SK-N-SH (cell line): Measurements from ENCODE around the gene RAD51B. TPM values are rescaled to one million over a fixed set of nuclear protein-coding genes. Genes with fewer than 3 reads are reported as not detected.

ENCODE experiments used
- CTCF ChIA-PET: fragments of 300-600, 350-600 bp; formaldehyde crosslinking; extraction: SDS; loops from one replicate; lab custom pipeline; 2021; lab: Yijun Ruan, JAX
- POLR2A ChIA-PET: fragments of 350-600 bp; sonication (Branson Sonifier 250); formaldehyde crosslinking; extraction: SDS; loops from one replicate; lab custom pipeline; 2020; ENCODE audit warnings: antibody characterized with exemption, inconsistent platforms; lab: Yijun Ruan, JAX
- DNase-seq: peaks from one replicate; pipeline ENCODE4 v3.0.0; 2012
- H2AFZ ChIP-seq: fragments of 200-600 bp; sonication (generic); 2 replicates; pipeline ENCODE4 v1.8.1; 2016; ENCODE audit warnings: antibody characterized with exemption, mild to moderate bottlenecking, low read depth
- H3F3A ChIP-seq: fragments of 200-600 bp; sonication (generic); replicated peaks from 2 replicates; pipeline ENCODE3; 2016; ENCODE audit warnings: antibody characterized with exemption, mild to moderate bottlenecking; ENCODE audit not compliant: insufficient read depth
- H3K27ac ChIP-seq, 2 experiments: fragments of 200-500 bp in 1 of 2; fragments of 200-600 bp in 1 of 2; sonication (Bioruptor generic) in 1 of 2; sonication (generic), shearing (Covaris generic) in 1 of 2; 2 replicates each; pipeline versions ENCODE4 v1.5.1 to v1.6.1; 2014 to 2016; ENCODE audit warnings: low read depth in 2 of 2, inconsistent platforms in 1 of 2, low read length in 1 of 2, mild to moderate bottlenecking in 1 of 2, mixed read lengths in 1 of 2
- H3K27me3 ChIP-seq: fragments of 200-600 bp; sonication (generic), shearing (Covaris generic); 2 replicates; pipeline ENCODE4 v1.6.1; 2016; ENCODE audit warnings: mixed run types; ENCODE audit not compliant: insufficient read depth
- H3K36me3 ChIP-seq, 2 experiments: fragments of 200-500 bp in 1 of 2; fragments of 200-600 bp in 1 of 2; sonication (Bioruptor generic) in 1 of 2; sonication (generic) in 1 of 2; replicated peaks in 1 of 2; 2 replicates each; pipeline versions ENCODE3 to v1.5.1; 2014 to 2016; ENCODE audit warnings: low read length in 1 of 2, mild to moderate bottlenecking in 1 of 2; ENCODE audit not compliant: insufficient read depth in 2 of 2, control insufficient read depth in 1 of 2
- H3K4me1 ChIP-seq, 2 experiments: fragments of 200-500 bp in 1 of 2; fragments of 200-600 bp in 1 of 2; sonication (Bioruptor generic) in 1 of 2; sonication (generic), shearing (Covaris generic) in 1 of 2; 2 replicates each; pipeline versions ENCODE4 v1.5.1 to v1.6.1; 2014 to 2016; ENCODE audit warnings: low read depth in 1 of 2, low read length in 1 of 2, mixed run types in 1 of 2; ENCODE audit not compliant: insufficient read depth in 2 of 2, control insufficient read depth in 1 of 2
- H3K4me2 ChIP-seq: fragments of 200-600 bp; sonication (generic), shearing (Covaris generic); 2 replicates; pipeline ENCODE4 v1.6.1; 2017; ENCODE audit warnings: mixed run types
- H3K4me3 ChIP-seq, 2 experiments: fragments of 200-500 bp in 1 of 2; fragments of 200-600 bp in 1 of 2; sonication (Bioruptor generic) in 1 of 2; sonication (generic), shearing (Covaris generic) in 1 of 2; 2 replicates each; pipeline versions ENCODE4 v1.5.1 to v1.8.1; 2014 to 2016; ENCODE audit warnings: low read depth in 2 of 2, inconsistent platforms in 1 of 2, low read length in 1 of 2, mild to moderate bottlenecking in 1 of 2, mixed read lengths in 1 of 2, moderate library complexity in 1 of 2
- H3K79me2 ChIP-seq: fragments of 200-600 bp; sonication (generic); 2 replicates; pipeline ENCODE4 v1.8.1; 2017; ENCODE audit warnings: mild to moderate bottlenecking; ENCODE audit not compliant: insufficient read depth
- H3K9ac ChIP-seq: fragments of 200-600 bp; sonication (generic); 2 replicates; pipeline ENCODE4 v1.6.1; 2017; ENCODE audit warnings: mixed run types
- H3K9me2 ChIP-seq: fragments of 200-600 bp; sonication (generic); 2 replicates; pipeline ENCODE4 v1.6.1; 2017; ENCODE audit warnings: mixed run types
- H3K9me3 ChIP-seq: fragments of 200-600 bp; sonication (generic); 2 replicates; pipeline ENCODE4 v1.6.1; 2017; ENCODE audit warnings: mixed run types, mild to moderate bottlenecking, moderate library complexity
- H4K20me1 ChIP-seq: fragments of 200-600 bp; sonication (generic); 2 replicates; pipeline ENCODE4 v1.6.1; 2017; ENCODE audit warnings: mild to moderate bottlenecking, mixed run types; ENCODE audit not compliant: insufficient read depth
- EP300 ChIP-seq, 2 experiments: IDR thresholded peaks; 2 replicates each; pipeline versions ENCODE4 v1.4.0 to v1.6.1; 2012; ENCODE audit warnings: borderline replicate concordance in 1 of 2, low read depth in 1 of 2, low read length in 1 of 2
- FOSL2 ChIP-seq: IDR thresholded peaks from 2 replicates; pipeline ENCODE4 v1.4.0; 2012; ENCODE audit warnings: low read depth, mild to moderate bottlenecking, moderate library complexity, borderline replicate concordance
- GABPA ChIP-seq: IDR thresholded peaks from 2 replicates; pipeline ENCODE4 v1.4.0; 2012; ENCODE audit warnings: low read depth, mild to moderate bottlenecking
- GATA2 ChIP-seq: sonication (generic); formaldehyde crosslinking; IDR thresholded peaks from 2 replicates; pipeline ENCODE4 v1.5.0; 2020; ENCODE audit warnings: mild to moderate bottlenecking, missing genetic modification reagents
- NFIC ChIP-seq: IDR thresholded peaks from 2 replicates; pipeline ENCODE4 v1.4.0; 2012; ENCODE audit warnings: borderline replicate concordance
- REST ChIP-seq: IDR thresholded peaks from 2 replicates; pipeline ENCODE4 v1.6.1; 2012; ENCODE audit warnings: mild to moderate bottlenecking, low read depth, low read length, moderate library complexity
- TCF12 ChIP-seq: IDR thresholded peaks from 2 replicates; pipeline ENCODE4 v1.4.0; 2012
- USF2 ChIP-seq: fragments of 150-350 bp; IDR thresholded peaks from 2 replicates; pipeline ENCODE4 v1.6.1; 2017; ENCODE audit warnings: antibody characterized with exemption, low read length, low read depth, borderline replicate concordance
- YY1 ChIP-seq: IDR thresholded peaks from 2 replicates; pipeline ENCODE4 v1.4.0; 2012; ENCODE audit warnings: low read depth, mild to moderate bottlenecking
- ZBTB33 ChIP-seq: IDR thresholded peaks from 2 replicates; pipeline ENCODE4 v1.4.0; 2012; ENCODE audit warnings: low read depth, borderline replicate concordance
- WGBS: methylation state at CpG from one replicate; pipeline ENCODE4 v1.1.6; 2017; ENCODE audit warnings: low lambda C conversion rate; 5-methylcytosine and 5-hydroxymethylcytosine counted together
- polyA plus RNA-seq, 3 experiments: library from polyadenylated mRNA; depleted of rRNA; stranded (reverse); fragments of >200 nt; gene quantifications; 2 replicates each; pipeline ENCODE4 v1.2.3, GENCODE V29; 2012

RAD51B gene
- polyA plus RNA-seq, 1 of the 3 experiments (the other 2 are of a cell fraction) = 6.0 TPM

GRCh38 chr14:68076451-68076850 lies 256.9 kb downstream of the RAD51B start:
- Histone ChIP-seq H3K9ac (no peak overlapping the region), H3K27ac (no peak overlapping the region), H3K4me1 (no peaks in the 10 kb centered on the region), H4K20me1 (no peaks in the 10 kb centered on the region), H3K79me2 (no peaks in the 10 kb centered on the region), H3K9me3 (peaks cover 7% of the 10 kb centered on the region; the same call in 1 of the 2 replicates), H3K4me2 (no peak overlapping the region), H3K4me3 (no peak overlapping the region), H3K9me2 (no peaks in the 10 kb centered on the region), H2AFZ (no peak overlapping the region), H3F3A (no peaks in the 10 kb centered on the region), H3K27me3 (no peaks in the 10 kb centered on the region), H3K36me3 (no peaks in the 10 kb centered on the region)
- DNase-seq = no peak
- TF ChIP-seq NFIC = no peak
- no peak for TF ChIP-seq GABPA
- no peak for TF ChIP-seq TCF12
- no peak for TF ChIP-seq USF2
- TF ChIP-seq ZBTB33 = no peak
- TF ChIP-seq REST = no peak
- no peak for TF ChIP-seq FOSL2
- no peak for TF ChIP-seq YY1
- TF ChIP-seq EP300 (IDR thresholded peaks at IDR 0.05; ENCODE audit: borderline replicate concordance in 1 of 2, low read depth in 1 of 2, low read length in 1 of 2) = no peak
- TF ChIP-seq GATA2 (CRISPR knock-in tag) = no peak
- ChIA-PET CTCF (no interaction called here), POLR2A (no interaction called here)
- 91% methylated on average over 1 of the region's 1 CpG for WGBS
